Inflammatory macrophage treated with lipopolysaccharide for 4 hours (primary cell): Measurements from ENCODE around the gene SMYD2.

Experiments used
- DNase-seq: peaks from one replicate; pipeline ENCODE4 v3.0.0-alpha.2; 2020

SMYD2 gene

DNA sequence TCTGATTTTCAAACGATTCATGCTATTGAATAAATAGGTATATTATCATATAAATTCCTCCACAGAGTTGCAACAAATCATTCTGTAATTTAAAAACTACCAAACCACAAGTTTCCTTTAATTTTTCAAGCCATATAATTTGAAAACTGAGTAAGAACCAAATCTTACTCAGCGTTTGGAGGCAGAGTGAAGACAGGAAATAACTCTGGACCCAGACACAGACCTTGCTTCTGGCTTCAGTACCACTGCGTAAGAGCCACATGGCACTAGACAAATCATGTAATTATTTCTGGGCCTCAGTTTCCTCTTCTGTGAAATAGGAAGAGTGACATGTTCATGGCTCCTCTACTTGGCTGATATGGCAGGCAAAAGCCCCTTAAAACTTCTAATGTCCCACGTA is 82.4 kb downstream of the SMYD2 start:
- DNase-seq: no peak

DNA sequence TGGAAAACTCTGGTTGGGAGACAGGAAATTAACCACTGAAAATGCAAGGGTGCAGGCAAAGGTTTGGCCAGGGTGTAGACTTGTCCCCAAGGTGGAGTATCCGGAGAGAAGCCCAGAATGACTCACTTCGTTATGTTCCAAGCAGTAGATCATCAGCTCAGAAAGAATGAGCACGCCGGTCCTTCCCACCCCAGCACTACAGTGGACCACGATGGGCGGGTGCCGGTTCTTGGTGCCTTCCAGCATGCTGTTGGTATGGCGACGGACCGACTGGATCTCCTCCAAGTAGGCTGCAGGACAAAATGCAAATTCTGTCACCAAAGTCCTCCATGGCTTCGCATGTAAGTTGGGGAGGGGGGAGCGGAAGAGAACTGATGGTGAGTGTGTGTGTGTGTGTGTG is 83.4 kb downstream of the SMYD2 start:
- no peak for DNase-seq

DNA sequence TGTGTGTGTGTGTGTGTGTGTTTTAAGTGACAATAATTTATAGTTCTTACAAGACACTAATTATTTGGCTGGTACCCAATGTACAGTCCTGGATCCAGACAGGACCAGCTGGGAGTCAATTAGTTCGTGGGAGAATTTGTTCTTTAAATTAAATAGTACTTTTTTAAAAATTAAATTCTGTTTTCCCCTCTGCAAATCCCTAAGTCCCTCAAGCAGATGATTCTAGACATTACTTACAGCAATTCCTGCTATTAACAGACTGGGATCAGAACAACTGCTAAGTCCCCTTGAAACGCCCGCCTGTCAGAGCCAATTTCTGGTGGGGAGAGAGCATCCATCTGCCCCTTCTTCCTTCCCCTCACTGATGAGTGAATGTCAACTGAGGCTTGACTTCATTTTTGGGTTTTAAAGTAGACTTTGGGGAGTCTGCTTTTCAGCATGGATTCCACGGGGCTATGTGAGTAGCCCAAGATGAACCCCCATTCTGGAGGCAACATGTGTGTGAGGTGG is 83.9 kb downstream of the SMYD2 start:
- DNase-seq: no peak

DNA sequence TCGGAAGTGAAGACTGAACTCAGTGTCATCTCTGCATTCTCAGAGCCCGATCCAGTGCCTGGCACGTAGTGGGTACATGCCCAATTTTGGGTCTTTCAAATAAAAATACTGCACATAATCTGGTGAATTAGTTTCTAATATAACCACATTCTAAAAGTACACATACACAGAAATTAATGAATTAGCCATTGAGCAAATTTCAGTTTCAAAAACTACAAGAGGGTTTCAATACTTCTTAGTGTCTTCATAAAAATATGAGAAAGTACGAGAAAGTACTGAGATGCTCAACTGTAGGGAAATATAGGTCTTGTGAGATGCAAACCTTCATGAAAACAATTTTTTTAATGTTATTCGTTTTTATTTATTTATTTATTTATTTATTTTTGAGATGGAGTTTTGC is 86.9 kb downstream of the SMYD2 start:
- DNase-seq: no peak

DNA sequence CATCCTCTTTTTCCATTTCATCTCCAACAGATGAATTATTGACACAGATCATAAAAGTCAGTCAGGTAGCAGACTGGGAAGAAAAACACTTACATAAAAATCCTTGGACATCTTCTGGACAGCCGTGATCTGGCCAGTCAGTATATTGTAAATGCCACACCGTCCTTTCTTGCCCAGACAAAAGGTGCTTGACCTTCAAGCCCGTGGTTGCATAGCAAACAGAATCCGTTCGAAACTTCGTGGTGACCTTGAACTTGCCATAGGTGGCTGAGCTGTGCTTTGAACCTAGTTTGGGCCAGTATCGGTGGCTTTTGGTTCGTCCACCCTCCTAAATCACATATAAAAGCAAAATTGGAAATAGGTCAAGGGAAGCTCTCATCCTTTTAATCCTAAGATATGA is 88.4 kb downstream of the SMYD2 start:
- no peak for DNase-seq

DNA sequence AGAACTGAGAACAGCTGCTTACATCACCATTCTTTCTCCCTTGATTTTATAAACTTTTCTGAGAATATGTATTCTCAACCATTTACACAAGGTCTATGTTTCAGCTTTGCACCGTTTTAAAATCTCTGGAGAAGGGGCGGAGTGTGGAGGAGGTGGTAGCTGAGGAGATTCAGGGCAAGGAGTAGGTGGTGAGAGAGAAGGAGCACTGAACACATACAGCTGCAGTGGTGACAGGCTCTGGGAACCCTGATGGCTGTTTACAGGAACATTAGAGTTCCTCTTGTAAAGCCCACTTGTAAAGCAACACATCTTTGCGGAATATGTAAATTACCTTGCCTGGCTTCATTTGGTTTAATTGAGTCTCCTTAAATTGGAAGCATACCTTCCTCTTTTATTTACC is 89.7 kb downstream of the SMYD2 start:
- DNase-seq: no peak

DNA sequence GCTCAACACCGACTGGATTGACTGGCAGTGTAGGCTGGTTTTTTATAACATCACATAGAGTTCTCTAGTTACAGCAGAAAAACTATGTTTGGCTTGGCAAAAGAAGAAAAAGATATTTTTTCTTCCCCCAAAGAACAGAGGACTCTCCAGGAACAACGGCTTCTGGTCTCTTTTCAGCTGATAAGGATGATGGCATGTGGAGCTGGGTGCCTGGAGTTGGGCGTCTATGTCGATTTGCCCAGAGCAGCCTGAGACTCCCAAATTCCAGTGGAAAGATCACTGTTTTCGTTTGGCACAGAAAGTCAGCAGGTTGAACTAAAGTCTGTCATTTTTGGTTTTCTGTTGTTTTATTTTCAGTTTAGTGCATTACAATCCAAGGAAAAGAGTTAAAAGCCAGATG is 91.1 kb downstream of the SMYD2 start:
- no peak for DNase-seq

DNA sequence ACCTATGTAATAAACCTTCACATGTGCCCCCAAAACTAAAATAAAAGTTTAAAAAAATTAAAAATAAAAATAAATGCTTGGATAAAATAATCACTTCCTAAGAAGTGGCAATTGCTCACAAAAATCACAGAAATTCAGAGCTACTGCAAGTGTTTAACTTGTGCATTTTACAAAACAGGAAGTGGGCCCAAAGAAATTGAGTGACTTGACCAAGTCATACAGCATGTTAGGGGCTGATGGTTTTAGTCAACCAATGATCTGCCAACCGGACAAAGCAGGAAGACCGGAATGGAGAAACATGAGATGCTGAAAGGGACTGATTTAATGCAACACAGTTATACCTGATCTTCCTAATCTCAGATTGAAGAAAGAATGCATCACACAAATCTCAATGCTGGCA is 96.5 kb downstream of the SMYD2 start:
- no peak for DNase-seq

DNA sequence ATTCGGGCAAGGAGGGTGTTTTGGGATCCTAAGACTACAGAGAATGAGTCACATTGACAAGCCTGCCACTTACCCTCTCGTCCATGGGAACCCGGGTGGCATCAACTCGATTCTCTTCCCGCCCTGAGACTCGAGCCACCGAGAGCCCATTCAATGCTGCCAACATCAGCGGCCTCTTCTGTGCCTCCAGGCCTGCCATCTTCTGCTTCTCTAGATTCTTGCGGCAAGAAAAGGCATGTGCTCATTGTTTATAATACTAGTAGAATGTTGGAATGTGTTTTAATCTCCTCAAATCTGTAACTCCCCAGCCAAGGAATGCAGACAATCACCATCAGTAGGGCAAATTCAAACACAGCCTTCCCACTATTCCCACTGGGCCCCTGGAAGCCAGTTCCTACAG is 96.9 kb downstream of the SMYD2 start:
- DNase-seq: no peak

DNA sequence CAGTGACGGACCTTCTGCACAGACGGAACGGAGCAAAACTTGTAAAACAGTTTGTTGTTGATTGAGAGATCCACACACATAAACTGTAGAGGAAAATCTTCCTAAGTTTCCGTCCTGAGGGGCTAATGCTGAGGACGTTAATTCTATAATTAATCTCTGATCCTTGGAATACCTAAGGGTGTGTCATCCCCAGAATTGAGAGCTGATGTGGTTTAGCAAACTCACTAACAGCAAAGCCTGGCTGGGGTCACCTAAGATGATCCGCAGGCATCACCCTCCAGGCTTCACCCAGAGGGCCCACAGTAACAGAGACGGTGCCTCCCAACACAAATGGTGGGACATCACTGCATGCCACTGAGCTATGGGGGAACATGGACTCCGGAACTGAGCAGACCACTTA is 97.5 kb downstream of the SMYD2 start:
- no peak for DNase-seq

DNA sequence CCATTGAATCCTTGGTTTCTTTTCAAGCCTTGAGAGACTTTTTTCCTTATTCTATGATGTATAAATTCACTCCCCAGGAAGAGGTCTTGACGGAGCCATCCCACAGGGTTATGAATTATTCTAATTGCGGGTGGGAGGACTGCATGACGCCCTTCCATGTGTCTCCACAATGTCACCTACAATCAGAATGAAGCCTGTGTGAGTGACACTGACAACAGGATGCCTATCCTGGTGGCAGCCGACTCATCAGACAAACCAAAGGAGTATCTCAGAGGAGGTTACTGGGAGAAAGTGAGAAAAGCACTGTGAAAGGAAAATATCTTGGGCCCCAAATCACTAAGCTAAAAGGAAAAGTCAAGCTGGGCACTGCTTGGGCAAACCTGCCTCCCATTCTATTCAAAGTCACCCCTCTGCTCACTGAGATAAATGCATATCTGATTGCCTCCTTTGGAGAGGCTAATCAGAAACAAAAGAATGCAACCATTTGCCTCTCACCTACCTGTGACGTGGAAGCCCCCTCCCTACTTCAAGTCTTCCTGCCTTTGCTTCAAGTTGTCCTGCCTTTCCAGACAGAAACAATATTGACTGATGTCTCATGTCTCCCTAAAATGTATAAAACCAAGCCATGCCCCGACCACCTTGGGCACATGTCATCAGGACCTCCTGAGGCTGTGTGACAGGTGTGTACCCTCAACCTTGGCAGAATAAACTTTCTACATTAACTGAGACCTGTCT is 98.4 kb downstream of the SMYD2 start:
- no peak for DNase-seq

DNA sequence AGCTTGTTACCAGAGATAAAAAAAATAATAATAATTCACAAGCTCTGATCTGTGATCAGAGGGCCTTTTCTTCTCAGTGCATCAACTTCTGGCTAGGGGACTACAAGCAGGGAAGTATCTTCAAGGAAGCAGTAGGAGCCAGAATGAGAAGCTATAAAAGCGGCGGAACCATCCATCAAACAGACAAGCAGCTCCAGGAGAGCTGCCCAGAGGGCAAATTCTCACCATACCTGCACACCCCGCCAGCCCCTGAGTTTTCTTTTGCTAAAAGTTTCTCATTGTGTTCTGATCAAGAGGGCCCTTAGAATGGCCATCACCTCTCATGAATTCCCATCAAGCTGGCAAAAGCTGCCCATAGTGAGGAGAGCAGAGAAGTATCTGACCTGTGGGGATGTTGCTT is 99.4 kb downstream of the SMYD2 start:
- DNase-seq: no peak

DNA sequence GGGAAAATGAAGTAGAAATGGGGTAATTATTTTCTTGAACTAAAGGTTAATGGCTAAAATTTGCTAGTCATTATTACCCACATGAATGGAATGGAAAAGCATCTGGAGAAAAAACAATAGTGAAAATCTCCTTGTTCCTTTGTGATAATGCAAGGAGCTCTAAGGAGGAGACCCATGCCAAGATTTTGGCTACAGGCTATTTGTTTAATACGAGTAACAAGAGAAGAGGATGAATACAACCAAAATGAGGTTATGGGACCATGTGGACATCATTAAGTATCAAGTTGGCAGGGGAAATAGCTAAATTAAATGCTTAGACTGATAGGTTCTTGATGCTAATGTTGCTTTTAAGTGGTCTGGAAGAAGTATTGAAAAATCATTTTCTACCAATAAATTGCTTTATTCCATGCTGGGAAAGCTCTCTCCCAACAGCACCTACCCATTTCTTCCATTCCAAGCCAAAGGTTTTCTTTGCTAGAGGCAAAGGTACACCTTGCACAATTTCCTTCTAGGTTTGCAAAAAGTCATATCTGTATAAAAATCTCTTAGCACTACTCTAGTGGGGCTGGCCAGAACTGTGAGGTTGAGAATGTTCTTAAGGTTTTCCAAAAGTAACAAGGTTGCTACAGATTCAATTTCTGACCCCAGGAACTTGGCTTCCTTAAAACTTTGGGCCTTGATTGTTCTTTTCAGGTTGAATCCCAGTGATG is 100.2 kb downstream of the SMYD2 start:
- no peak for DNase-seq

DNA sequence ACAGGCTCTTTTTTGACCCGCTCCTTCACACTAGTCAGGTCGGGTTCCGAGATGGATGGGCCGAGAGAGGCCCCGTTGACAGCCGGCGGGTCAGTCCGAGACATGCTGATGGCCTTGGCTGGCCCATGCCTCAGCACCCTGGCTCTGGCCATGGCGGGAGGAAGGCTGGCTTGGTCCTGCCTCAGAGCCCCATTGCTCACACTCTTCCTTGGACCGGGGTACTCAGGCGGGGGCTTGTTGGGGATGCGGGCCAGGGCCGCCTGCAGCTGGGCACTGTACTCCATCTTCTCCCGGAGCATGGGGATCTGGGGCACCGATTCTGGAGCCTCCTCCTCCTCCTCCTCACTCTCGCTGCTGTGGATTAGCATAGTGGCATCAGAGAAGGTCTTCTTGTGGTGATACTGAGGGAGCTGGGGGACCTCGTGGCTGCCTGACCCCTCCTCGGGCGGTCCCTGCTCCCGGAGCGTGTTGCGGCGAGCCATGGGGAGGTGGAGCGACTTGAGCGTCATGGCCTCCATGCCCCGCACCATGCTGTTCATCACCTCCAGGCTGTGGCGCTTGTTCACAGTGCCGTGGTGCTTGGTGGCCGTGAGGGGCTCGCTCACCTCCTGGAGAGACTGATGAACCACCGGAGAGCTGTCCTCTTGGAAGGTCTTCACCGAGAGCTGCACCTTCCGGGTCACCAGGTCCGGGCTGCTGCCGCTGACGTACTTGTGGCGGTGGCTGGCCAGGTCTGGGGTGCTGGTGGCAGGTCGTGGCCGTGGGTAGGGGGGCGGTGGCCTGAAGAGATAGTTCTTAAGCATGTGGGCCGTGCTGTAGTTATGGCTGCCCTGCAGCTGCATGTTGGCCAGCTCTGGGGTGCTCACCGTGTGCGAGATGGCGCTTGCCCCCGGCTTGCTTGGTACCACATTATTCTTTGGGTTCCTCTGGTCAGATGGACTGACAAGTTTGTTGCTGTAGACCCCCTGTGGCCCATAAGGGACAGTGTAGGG is 102.7 kb downstream of the SMYD2 start:
- no peak for DNase-seq

DNA sequence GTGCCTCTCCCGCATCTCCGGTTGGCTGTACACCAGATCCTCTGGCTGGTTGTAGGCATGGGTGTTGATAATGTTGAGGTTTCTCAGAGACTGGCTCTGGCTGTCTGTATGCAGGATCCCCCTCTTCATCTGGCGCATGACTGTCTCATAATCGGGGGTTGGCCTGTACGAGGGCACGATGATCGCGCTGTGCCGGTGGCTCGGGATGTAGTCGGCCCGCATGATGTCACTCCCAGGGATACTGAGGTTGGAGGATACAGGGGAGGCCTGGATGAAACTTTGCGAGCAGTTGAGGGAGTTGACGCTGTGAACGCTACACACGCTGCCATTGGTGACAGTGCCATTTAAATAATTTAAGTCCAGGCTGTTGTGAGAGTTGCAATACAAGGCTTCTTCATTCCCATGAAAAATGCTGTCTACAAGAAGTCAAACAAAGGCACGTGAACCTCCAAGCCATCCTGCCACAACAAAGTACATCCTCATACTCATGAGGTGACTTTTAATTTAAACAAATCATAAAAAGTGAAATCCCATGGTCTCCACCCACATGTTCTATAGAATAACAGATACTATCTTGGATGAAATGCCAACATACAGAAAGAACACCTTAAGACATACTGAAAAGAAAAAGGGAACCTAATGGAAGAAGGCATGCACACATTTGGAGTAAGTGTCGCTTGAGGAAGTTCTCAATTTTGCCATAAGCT is 103.6 kb downstream of the SMYD2 start:
- no peak for DNase-seq

DNA sequence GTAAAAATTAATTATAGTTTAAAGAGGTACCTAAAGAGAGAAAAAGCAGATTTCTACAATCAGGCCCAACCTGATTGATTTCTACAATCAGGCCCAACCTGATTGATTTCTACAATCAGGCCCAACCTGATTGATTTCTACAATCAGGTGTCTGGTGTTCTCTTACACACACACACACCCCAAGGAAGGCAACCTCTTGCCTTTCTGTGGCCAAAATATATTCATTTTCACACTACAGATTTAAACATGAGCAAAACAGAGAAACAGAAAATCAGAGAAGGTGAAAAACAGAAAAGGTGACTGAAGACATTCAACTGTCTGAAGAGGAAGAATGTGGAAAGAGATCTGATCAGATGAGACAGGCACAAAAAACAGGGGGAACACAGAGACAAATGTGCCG is 104.5 kb downstream of the SMYD2 start:
- no peak for DNase-seq

DNA sequence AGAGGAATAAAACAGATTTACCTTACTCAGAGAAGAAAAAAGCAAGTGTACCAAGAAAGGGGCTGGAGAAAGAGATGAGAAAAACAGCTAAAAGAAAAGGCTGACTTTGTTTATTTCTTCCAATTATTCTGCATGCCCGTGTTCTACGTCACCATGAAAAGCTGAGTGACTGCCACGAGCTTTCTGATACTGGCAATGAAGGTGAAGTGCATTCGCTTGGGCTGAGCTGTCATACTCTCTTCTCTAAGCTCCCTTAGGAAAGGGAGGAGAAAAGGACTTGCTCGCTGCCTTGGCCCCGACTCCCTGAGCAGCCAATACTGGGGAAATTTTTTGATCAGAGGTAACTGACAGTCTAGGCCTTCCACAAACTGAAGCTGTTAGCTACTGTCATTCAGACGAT is 105.4 kb downstream of the SMYD2 start:
- no peak for DNase-seq
